Mesothelial cell of epicardium (in vitro differentiated cells): ENCODE results near the gene ALDH1B1. TPM values are rescaled to one million over a fixed set of nuclear protein-coding genes. Genes with fewer than 3 reads are reported as not detected.
"Not testable (repeated sequence)": the region's sequence is repeated elsewhere in the genome, so short reads cannot be mapped to it uniquely, and the experiment has no call there.

Source experiments
- DNase-seq, 2 experiments: peaks; one replicate each; pipeline ENCODE4 v3.0.0; 2021; ENCODE audit warnings: low spot score in 2 of 2; ENCODE audit not compliant: unreplicated experiment in 2 of 2
- H3K27ac Mint-ChIP-seq: 2 replicates; pipeline ENCODE4 v1.8.0; 2021; ENCODE audit warnings: mixed read lengths
- H3K27me3 Mint-ChIP-seq: 2 replicates; pipeline ENCODE4 v1.8.0; 2021; ENCODE audit warnings: low read depth, mixed read lengths
- H3K36me3 Mint-ChIP-seq: 2 replicates; pipeline ENCODE4 v1.8.0; 2021; ENCODE audit warnings: mixed read lengths
- H3K4me1 Mint-ChIP-seq: 2 replicates; pipeline ENCODE4 v1.8.0; 2021; ENCODE audit warnings: mixed read lengths
- H3K4me3 Mint-ChIP-seq: 2 replicates; pipeline ENCODE4 v1.8.0; 2021; ENCODE audit warnings: mild to moderate bottlenecking, moderate library complexity, mixed read lengths
- H3K9me3 Mint-ChIP-seq: 2 replicates; pipeline ENCODE4 v1.8.0; 2021; ENCODE audit warnings: mixed read lengths
- CTCF ChIP-seq: fragments of 200-600 bp; sonication (generic); IDR thresholded peaks from one replicate; pipeline ENCODE4 v1.5.0; 2021; ENCODE audit warnings: antibody characterized with exemption; ENCODE audit not compliant: unreplicated experiment
- total RNA-seq: library from RNA; stranded (reverse); gene quantifications from 3 replicates; pipeline ENCODE4 v1.2.1, GENCODE V29; 2021

ALDH1B1 gene
- total RNA-seq, 1 donor from 2014 or later = 17.5 TPM

- H3K36me3 Mint-ChIP-seq = peaks cover 31% of the 10 kb centered on the region
- H3K27me3 Mint-ChIP-seq = peaks cover 2% of the 10 kb centered on the region
- no peak overlapping the region for H3K4me3 Mint-ChIP-seq
- H3K9me3 Mint-ChIP-seq = no peaks in the 10 kb centered on the region
- no peak overlapping the region for H3K27ac Mint-ChIP-seq
- DNase-seq = no peak
- TF ChIP-seq CTCF = no peak
- peaks cover 13% of the 10 kb centered on the region for H3K4me1 Mint-ChIP-seq
These were observed 3.3 kb downstream of the ALDH1B1 start for GRCh38 chr9:38395653-38396370.

GRCh38 chr9:38396371-38396671 is 3.8 kb downstream of the ALDH1B1 start:
- Mint-ChIP-seq H3K36me3 (peaks cover 31% of the 10 kb centered on the region), H3K4me3 (no peak overlapping the region), H3K9me3 (no peaks in the 10 kb centered on the region), H3K4me1 (peaks cover 13% of the 10 kb centered on the region), H3K27me3 (peaks cover 4% of the 10 kb centered on the region), H3K27ac (no peak overlapping the region)
- no peak for DNase-seq
- no peak for TF ChIP-seq CTCF

- H3K4me3 Mint-ChIP-seq, H3K9me3 Mint-ChIP-seq, H3K27ac Mint-ChIP-seq, H3K4me1 Mint-ChIP-seq, DNase-seq: not testable (repeated sequence)
- peaks cover 13% of the 10 kb centered on the region for H3K27me3 Mint-ChIP-seq
- peaks cover 31% of the 10 kb centered on the region for H3K36me3 Mint-ChIP-seq
These were observed 6.7 kb downstream of the ALDH1B1 start for GRCh38 chr9:38399191-38399590.

- no peak for DNase-seq
- Mint-ChIP-seq H3K27ac (no peak overlapping the region), H3K4me3 (no peak overlapping the region), H3K4me1 (no peaks in the 10 kb centered on the region), H3K9me3 (no peaks in the 10 kb centered on the region), H3K27me3 (peaks cover 31% of the 10 kb centered on the region), H3K36me3 (peaks cover 16% of the 10 kb centered on the region)
- no peak for TF ChIP-seq CTCF
These were observed 9.5 kb downstream of the ALDH1B1 start for GRCh38 chr9:38401994-38402393.

- DNase-seq = no peak
- Mint-ChIP-seq H3K4me1 (no peaks in the 10 kb centered on the region), H3K36me3 (peaks cover 3% of the 10 kb centered on the region), H3K27me3 (peaks cover 32% of the 10 kb centered on the region), H3K4me3 (no peak overlapping the region), H3K27ac (no peak overlapping the region), H3K9me3 (no peaks in the 10 kb centered on the region)
- no peak for TF ChIP-seq CTCF
These were observed 11.8 kb downstream of the ALDH1B1 start for GRCh38 chr9:38404314-38404713.

DNA sequence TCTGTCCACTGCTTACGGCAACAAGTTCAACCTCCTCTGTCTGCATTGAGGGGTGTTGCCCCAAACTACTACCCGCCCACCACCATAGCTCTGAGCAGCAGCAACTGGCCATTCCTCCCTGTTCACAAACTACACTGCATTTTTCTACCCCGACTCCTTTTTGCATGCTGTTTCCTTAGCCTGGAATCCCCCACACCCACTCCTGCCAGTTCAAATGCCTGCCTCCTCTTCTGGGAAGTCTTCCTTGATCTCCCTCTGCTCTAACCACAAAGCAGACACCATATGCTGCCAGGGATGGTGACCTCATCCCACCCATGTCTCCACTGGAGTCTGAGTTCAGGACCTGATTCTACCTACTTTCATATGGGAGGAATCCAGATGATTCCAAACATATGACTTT is 13.3 kb downstream of the ALDH1B1 start:
- DNase-seq = no peak
- no peak overlapping the region for H3K4me3 Mint-ChIP-seq

More for the DNA sequence above, 13.3 kb downstream of the ALDH1B1 start:
- H3K4me1 Mint-ChIP-seq = no peaks in the 10 kb centered on the region
- no peaks in the 10 kb centered on the region for H3K9me3 Mint-ChIP-seq
- H3K36me3 Mint-ChIP-seq = no peaks in the 10 kb centered on the region
- H3K27ac Mint-ChIP-seq = no peak overlapping the region
- peaks cover 31% of the 10 kb centered on the region for H3K27me3 Mint-ChIP-seq
- no peak for TF ChIP-seq CTCF
